SK-N-MC (cell line): ENCODE measurements around the gene MCF2L.

Experiments used
- DNase-seq: peaks from one replicate; pipeline ENCODE4 v3.0.0-alpha.2; 2011; ENCODE audit warnings: low read depth, low spot score
- H3K27ac ChIP-seq: fragments of 200-600 bp; sonication (generic); 2 replicates; pipeline ENCODE4 v1.5.1; 2016; ENCODE audit warnings: mixed run types
- H3K36me3 ChIP-seq: fragments of 200-600 bp; sonication (generic); 2 replicates; pipeline ENCODE4 v1.6.1; 2017; ENCODE audit warnings: antibody characterized with exemption, low read length, mixed read lengths; ENCODE audit not compliant: insufficient read depth
- H3K4me3 ChIP-seq: fragments of 200-600 bp; sonication (generic); 2 replicates; pipeline ENCODE4 v1.5.1; 2016
- H3K9ac ChIP-seq: fragments of 200-600 bp; sonication (generic); 2 replicates; pipeline ENCODE4 v1.8.0; 2017; ENCODE audit warnings: mixed run types, mixed read lengths; ENCODE audit not compliant: insufficient read length
- H3K9me3 ChIP-seq: fragments of 200-600 bp; sonication (generic); 2 replicates; pipeline ENCODE4 v1.6.1; 2017; ENCODE audit warnings: low read depth, mild to moderate bottlenecking, antibody characterized with exemption, low read length, moderate library complexity, mixed read lengths
- EZH2 ChIP-seq: fragments of 200-600 bp; sonication (generic); IDR thresholded peaks from one replicate; pipeline ENCODE4 v1.6.1; 2017; ENCODE audit warnings: antibody characterized with exemption
- FOXP2 ChIP-seq: optimal IDR thresholded peaks from 2 replicates; pipeline ENCODE3; 2011; ENCODE audit warnings: mild to moderate bottlenecking, moderate library complexity; ENCODE audit not compliant: insufficient read depth; ENCODE audit errors: extremely low read length, control extremely low read depth
- POLR2AphosphoS5 ChIP-seq: IDR thresholded peaks from 2 replicates; pipeline ENCODE4 v1.6.1; 2012; ENCODE audit warnings: mild to moderate bottlenecking, low read depth, low read length, borderline replicate concordance

Gene MCF2L

GRCh38 chr13:113014752-113015745 lies 46.0 kb downstream of the MCF2L start:
- Histone ChIP-seq H3K36me3 (no peaks in the 10 kb centered on the region), H3K27ac (no peak overlapping the region), H3K4me3 (no peak overlapping the region), H3K9ac (no peak overlapping the region), H3K9me3 (no peaks in the 10 kb centered on the region)
- TF ChIP-seq EZH2, result no peak
- no peak for TF ChIP-seq FOXP2
- no peak for TF ChIP-seq POLR2AphosphoS5
- no peak for DNase-seq

- no peaks in the 10 kb centered on the region for H3K9me3 ChIP-seq
- no peak overlapping the region for H3K4me3 ChIP-seq
- H3K9ac ChIP-seq, result no peak overlapping the region
- no peak for DNase-seq
- TF ChIP-seq FOXP2, result no peak
- TF ChIP-seq EZH2, result no peak
- TF ChIP-seq POLR2AphosphoS5, result no peak
- H3K36me3 ChIP-seq, result no peaks in the 10 kb centered on the region
- H3K27ac ChIP-seq, result no peak overlapping the region
Measured at GRCh38 chr13:113015826-113016525, 47.0 kb downstream of the MCF2L start.

GRCh38 chr13:113016526-113017295 lies 47.7 kb downstream of the MCF2L start:
- no peak overlapping the region for H3K9ac ChIP-seq
- no peak overlapping the region for H3K4me3 ChIP-seq
- no peaks in the 10 kb centered on the region for H3K9me3 ChIP-seq
- TF ChIP-seq EZH2 (no peak), POLR2AphosphoS5 (no peak), FOXP2 (no peak)
- H3K27ac ChIP-seq, result no peak overlapping the region
- no peak for DNase-seq
- H3K36me3 ChIP-seq, result no peaks in the 10 kb centered on the region

GRCh38 chr13:113017506-113018215 lies 48.6 kb downstream of the MCF2L start:
- Histone ChIP-seq H3K9ac (no peak overlapping the region), H3K9me3 (no peaks in the 10 kb centered on the region), H3K36me3 (no peaks in the 10 kb centered on the region), H3K27ac (no peak overlapping the region), H3K4me3 (no peak overlapping the region)
- no peak for DNase-seq
- TF ChIP-seq EZH2 (no peak), POLR2AphosphoS5 (no peak), FOXP2 (no peak)

- DNase-seq, result no peak
- H3K9me3 ChIP-seq, result no peaks in the 10 kb centered on the region
- no peak overlapping the region for H3K9ac ChIP-seq
- no peak overlapping the region for H3K4me3 ChIP-seq
- no peaks in the 10 kb centered on the region for H3K36me3 ChIP-seq
- H3K27ac ChIP-seq, result no peak overlapping the region
- no peak for TF ChIP-seq EZH2
- TF ChIP-seq POLR2AphosphoS5, result no peak
- no peak for TF ChIP-seq FOXP2
Measured at GRCh38 chr13:113018676-113019465, 49.9 kb downstream of the MCF2L start.

GRCh38 chr13:113020323-113021080 lies 51.5 kb downstream of the MCF2L start:
- no peaks in the 10 kb centered on the region for H3K36me3 ChIP-seq
- H3K27ac ChIP-seq, result no peak overlapping the region
- H3K4me3 ChIP-seq, result no peak overlapping the region
- DNase-seq, result no peak
- H3K9ac ChIP-seq, result no peak overlapping the region
- TF ChIP-seq FOXP2, result no peak
- no peak for TF ChIP-seq POLR2AphosphoS5
- TF ChIP-seq EZH2, result no peak
- no peaks in the 10 kb centered on the region for H3K9me3 ChIP-seq

- TF ChIP-seq FOXP2 (no peak), POLR2AphosphoS5 (no peak), EZH2 (no peak)
- Histone ChIP-seq H3K4me3 (no peak overlapping the region), H3K36me3 (no peaks in the 10 kb centered on the region), H3K27ac (no peak overlapping the region), H3K9me3 (no peaks in the 10 kb centered on the region), H3K9ac (no peak overlapping the region)
- DNase-seq, result no peak
Measured at GRCh38 chr13:113021391-113021790, 52.4 kb downstream of the MCF2L start.
